Measurements from ENCODE around the gene NR6A1.
A peak's percentile ranks its signal among the peaks of the same experiment; 100 is the strongest.

Gene NR6A1

DNA sequence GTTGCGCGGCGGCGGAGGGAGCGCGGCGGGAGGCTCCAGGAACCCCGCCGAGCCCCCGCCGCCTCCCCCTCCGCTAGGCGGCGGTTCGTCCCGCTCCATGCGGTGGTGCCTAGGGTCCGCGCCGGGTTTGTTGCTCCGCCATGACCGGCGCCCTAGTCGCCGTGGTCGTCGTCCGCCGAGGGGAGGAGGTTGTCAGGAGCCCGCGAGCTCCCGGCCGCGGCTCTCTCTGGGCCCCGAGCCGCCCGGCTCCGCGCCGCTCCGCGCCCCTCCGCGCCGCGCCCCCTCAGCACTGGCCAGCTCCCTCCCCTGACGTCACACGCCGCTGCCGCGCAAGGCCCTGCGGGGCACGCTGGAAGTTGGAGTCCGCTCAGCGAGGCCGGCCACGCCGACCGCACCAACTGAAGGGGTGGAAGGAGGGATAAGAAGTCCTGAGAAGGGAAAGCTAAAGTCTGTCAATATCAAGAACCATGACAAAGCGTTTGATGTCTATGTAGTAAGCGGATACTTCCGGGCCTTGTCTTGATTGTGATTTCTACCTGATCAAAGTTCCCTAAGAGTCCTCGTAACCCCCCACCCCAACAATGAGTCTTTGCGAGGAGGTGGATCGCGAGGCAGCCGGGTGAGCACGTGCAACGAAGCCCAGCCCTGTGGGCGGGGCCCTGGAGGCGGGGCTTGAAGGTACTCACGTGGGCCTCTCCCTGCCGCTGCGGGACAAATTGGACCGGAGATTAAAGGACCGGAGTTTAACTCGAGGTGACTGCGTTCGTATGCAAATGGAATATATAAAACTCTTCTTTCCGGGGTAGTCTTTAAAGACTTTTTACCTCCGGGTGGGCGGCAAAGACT lies at the start of gene NR6A1:
NR6A1 (minus strand) TSS at position 291 of the 846 bp plus-strand sequence.
- no peaks in the 10 kb centered on the region for H3K36me3 Mint-ChIP-seq (ENCODE audit: low read depth)

DNA sequence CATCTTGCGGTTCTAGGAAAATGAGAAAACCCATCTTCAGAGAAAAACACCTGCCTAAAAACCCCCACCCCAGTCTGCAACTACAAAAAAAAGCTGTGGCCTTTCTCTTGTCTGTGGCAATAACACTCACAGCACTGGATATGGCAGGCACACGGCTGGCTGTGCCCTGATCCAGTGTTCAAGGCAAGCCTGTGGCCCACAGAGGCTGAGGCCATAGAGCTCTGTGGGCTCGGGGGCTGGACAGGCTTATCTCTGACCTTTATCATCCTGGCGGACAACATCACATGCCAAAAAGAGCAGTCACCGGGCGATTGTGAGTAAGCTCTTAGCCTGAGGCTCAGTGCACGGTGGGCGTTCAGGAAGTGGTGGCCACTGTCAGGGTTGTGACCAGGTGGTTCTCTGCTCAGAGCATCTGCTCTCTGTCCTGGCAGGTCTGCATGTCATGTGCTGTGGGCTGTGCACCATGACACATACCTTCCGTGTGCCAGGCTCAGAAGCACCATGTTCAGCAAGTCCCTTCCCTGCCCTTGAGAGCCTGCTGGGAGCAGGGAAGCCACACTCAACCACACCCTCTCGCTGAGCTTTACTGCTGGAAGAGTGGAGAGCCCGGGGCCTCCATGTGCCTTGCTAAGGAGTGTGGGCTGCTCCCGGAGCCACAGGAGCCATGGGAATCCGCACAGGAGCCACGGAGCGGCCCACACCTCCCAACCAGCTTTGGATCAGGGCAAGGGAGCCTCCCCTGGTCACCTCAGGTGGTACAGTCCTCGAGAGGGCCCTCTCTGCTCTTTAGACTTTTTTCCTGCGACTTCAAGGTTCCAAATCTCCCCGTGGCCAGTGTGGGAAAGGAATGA lies 47.5 kb upstream of the NR6A1 start:
- Mint-ChIP-seq H3K27me3 (ENCODE audit: low read depth) (peaks cover 8% of the 10 kb centered on the region), H3K36me3 (ENCODE audit: low read depth) (no peaks in the 10 kb centered on the region), H3K4me1 (peaks cover 26% of the 10 kb centered on the region), H3K27ac (peak overlapping the region in 1 of 3 experiments; percentile 14), H3K9me3 (no peaks in the 10 kb centered on the region), H3K4me3 (no peak overlapping the region)
- no peak for TF ChIP-seq CTCF (IDR thresholded peaks at IDR 0.05; ENCODE audit: unreplicated experiment in 3 of 3)

More for the DNA sequence above, at the start of gene NR6A1:
- H3K27me3 Mint-ChIP-seq (ENCODE audit: low read depth) = peaks cover 73% of the 10 kb centered on the region
- H3K27ac Mint-ChIP-seq = peak within 1 kb of the TSS; percentile 96 to 99 (median 99)
- peak within 1 kb of the TSS; percentile 91 to 97 (median 97) for H3K4me3 Mint-ChIP-seq
- peaks cover 24% of the 10 kb centered on the region for H3K4me1 Mint-ChIP-seq
- peak in 1 of 3 experiments; percentile 15 for TF ChIP-seq CTCF (IDR thresholded peaks at IDR 0.05; ENCODE audit: unreplicated experiment in 3 of 3)
- H3K9me3 Mint-ChIP-seq = no peaks in the 10 kb centered on the region

DNA sequence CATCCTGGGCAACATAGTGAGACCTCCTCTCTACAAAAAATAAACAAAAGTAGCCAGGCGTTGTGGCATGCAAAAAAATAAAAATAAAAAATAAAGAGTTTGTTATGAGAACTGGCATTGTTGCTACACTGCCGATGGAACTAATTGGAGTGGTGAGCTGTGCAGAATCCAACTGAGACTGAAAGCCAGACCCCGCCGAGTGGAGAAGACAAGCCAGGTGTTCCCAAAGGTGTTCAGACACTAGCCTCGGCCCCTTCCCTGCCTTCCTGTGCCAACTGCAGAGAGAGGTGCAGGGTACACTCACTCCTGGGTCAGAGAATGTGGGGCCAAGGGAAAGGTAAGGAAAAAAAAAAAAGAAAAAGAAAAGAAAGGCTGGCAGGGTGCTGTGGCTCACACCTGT lies 44.5 kb upstream of the NR6A1 start:
- Mint-ChIP-seq H3K4me1 (peaks cover 47% of the 10 kb centered on the region), H3K36me3 (ENCODE audit: low read depth) (no peaks in the 10 kb centered on the region)

DNA sequence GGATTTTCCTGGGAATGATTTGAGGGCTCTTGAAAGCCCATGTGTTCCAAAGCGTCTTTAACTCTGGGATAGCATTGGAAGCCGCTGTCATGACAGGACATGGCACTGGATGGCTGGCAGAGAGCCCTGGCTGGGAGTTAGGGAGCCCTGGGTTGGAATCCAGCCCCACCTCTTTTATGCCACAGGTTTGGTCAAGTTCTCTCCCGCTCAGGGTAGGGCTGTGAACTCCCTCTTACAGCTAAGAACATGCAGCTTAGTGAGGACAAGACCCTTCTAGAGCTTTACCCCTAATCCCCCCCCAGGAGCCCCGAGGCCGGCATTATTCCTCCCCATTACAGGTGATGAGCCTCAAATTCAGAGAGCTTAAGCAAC lies 43.0 kb upstream of the NR6A1 start:
- no peak overlapping the region for H3K4me3 Mint-ChIP-seq
- H3K4me1 Mint-ChIP-seq = peaks cover 50% of the 10 kb centered on the region
- H3K27me3 Mint-ChIP-seq (ENCODE audit: low read depth) = peaks cover 4% of the 10 kb centered on the region
- no peaks in the 10 kb centered on the region for H3K9me3 Mint-ChIP-seq
- no peak for TF ChIP-seq CTCF (IDR thresholded peaks at IDR 0.05; ENCODE audit: unreplicated experiment in 3 of 3)
- H3K27ac Mint-ChIP-seq = peak overlapping the region in 2 of 3 experiments; percentile 48 to 85
- no peaks in the 10 kb centered on the region for H3K36me3 Mint-ChIP-seq (ENCODE audit: low read depth)

More for the DNA sequence above, 44.5 kb upstream of the NR6A1 start:
- no peak overlapping the region for H3K4me3 Mint-ChIP-seq
- no peak overlapping the region for H3K27ac Mint-ChIP-seq
- TF ChIP-seq CTCF (IDR thresholded peaks at IDR 0.05; ENCODE audit: unreplicated experiment in 3 of 3) = no peak
- peaks cover 4% of the 10 kb centered on the region for H3K27me3 Mint-ChIP-seq (ENCODE audit: low read depth)
- no peaks in the 10 kb centered on the region for H3K9me3 Mint-ChIP-seq

- Mint-ChIP-seq H3K4me1 (peaks cover 50% of the 10 kb centered on the region), H3K4me3 (no peak overlapping the region), H3K27ac (peak overlapping the region in 2 of 3 experiments; percentile 48 to 85), H3K36me3 (ENCODE audit: low read depth) (no peaks in the 10 kb centered on the region), H3K27me3 (ENCODE audit: low read depth) (peaks cover 4% of the 10 kb centered on the region), H3K9me3 (no peaks in the 10 kb centered on the region)
- no peak for TF ChIP-seq CTCF (IDR thresholded peaks at IDR 0.05; ENCODE audit: unreplicated experiment in 3 of 3)
These were observed 42.5 kb upstream of the NR6A1 start for GRCh38 chr9:124813501-124814163.

Data from nephron (organoid).